Heart right ventricle (tissue), 16 donors: Measurements from ENCODE around the gene RTF2. TPM values are rescaled to one million over a fixed set of nuclear protein-coding genes. Genes with fewer than 3 reads are reported as not detected.

ENCODE experiments used
- ATAC-seq, 8 donors: fragments of 200-7000 bp; cut with Tn5 transposase; one replicate each; pipeline ENCODE4 v1.9.1; 2020; ENCODE audit warnings: mild to moderate bottlenecking in 8 of 8, moderate library complexity in 8 of 8, moderate number of reproducible peaks in 1 of 8
- DNase-seq, 2 donors: peaks; one replicate each; pipeline ENCODE4 v3.0.0-alpha.2; 2020
- H3K27ac ChIP-seq, 10 donors: fragments of 200-600 bp; sonication (generic) in 2 of 10; one replicate each; pipeline versions ENCODE4 v1.5.0 to v1.8.0; 2020 to 2022; ENCODE audit warnings: mild to moderate bottlenecking in 3 of 10
- H3K27me3 ChIP-seq, 7 donors: fragments of 200-600 bp; one replicate each; pipeline ENCODE4 v1.8.0; 2021 to 2022; ENCODE audit warnings: mild to moderate bottlenecking in 2 of 7
- H3K36me3 ChIP-seq, 9 donors: fragments of 200-600 bp; sonication (generic) in 1 of 9; one replicate each; pipeline versions ENCODE4 v1.5.0 to v1.8.0; 2020 to 2022; ENCODE audit warnings: mild to moderate bottlenecking in 2 of 9
- H3K4me1 ChIP-seq, 9 donors: fragments of 200-600 bp; sonication (generic) in 1 of 9; one replicate each; pipeline versions ENCODE4 v1.5.0 to v1.8.0; 2020 to 2022; ENCODE audit warnings: mild to moderate bottlenecking in 4 of 9
- H3K4me3 ChIP-seq, 10 donors: fragments of 200-600 bp; sonication (generic) in 2 of 10; one replicate each; pipeline versions ENCODE4 v1.5.0 to v1.8.0; 2020 to 2022; ENCODE audit warnings: mild to moderate bottlenecking in 7 of 10, moderate library complexity in 2 of 10
- H3K9me3 ChIP-seq, 11 donors: fragments of 200-600 bp in 10 of 11; sonication (generic) in 2 of 11; one replicate each; pipeline versions ENCODE4 v1.5.0 to v1.8.0; 2013 to 2022; ENCODE audit warnings: mild to moderate bottlenecking in 2 of 11, control low read depth in 1 of 11, moderate library complexity in 1 of 11
- WGBS, 2 donors: extraction: QIAGEN DNeasy Blood & Tissue Kit; methylation state at CpG; one replicate each; pipeline ENCODE4 v1.1.7; 2013; ENCODE audit warnings: inconsistent platforms in 1 of 2; 5-methylcytosine and 5-hydroxymethylcytosine counted together
- intact Hi-C, 10 donors: fragments of 100-400 bp; cut with DNase I; formaldehyde crosslinking; loops; one replicate each; pipeline versions ENCODE4 v1.11.1 to v1.14.2; 2022
- polyA plus RNA-seq, 2 donors: library from polyadenylated mRNA; stranded (reverse); fragments of 200-250 nt; gene quantifications; one replicate each; pipeline ENCODE4 v1.2.3, GENCODE V29; 2013
- total RNA-seq, 10 donors: library from RNA; stranded (reverse); fragmentation: NEBNext Ultra II Directional in 3 of 10; extraction: Animal tissue kit (Norgen Biotek cat#: 25700) in 3 of 10; gene quantifications; one replicate each; pipeline versions ENCODE4 v1.2.1 to v1.2.4, GENCODE V29; 2021 to 2023
- TF ChIP-seq, protein P1 (sequence below), 9 donors: fragments of 200-600 bp; sonication (generic) in 2 of 9; IDR thresholded peaks; one replicate each; pipeline versions ENCODE4 v1.5.0 to v1.8.0; 2021 to 2022; ENCODE audit warnings: antibody characterized with exemption in 9 of 9, mild to moderate bottlenecking in 5 of 9, moderate library complexity in 1 of 9
- donor health status: Arrhythmogenic right ventricular cardiomyopathy.
- donor health status: ischemic (EF 13 %, LVEDD 7.1; RV severe dilation, severe dysfunction).
- donor health status: healthy with polysubstance abuse.
- donor health status: DM: no; HTN: yes; CAD: no.
- donor health status: DM: no; HTN: no; CAD: no.
- donor health status: ischemic (EF 25% LVEDD 6.9; RV normal size, moderate dysfunction).
- donor health status: ischemic (EF 25% LVEDD 5.7; RV mildly dilated, moderate dysfunction).
- donor health status: healthy.
- donor health status: DM: yes; HTN: yes; CAD: no.
- donor health status: Ischemic cardiomyopathy.
- donor health status: ischemic (EF 35%, LVEDD 5.7; RV mildly dilated, moderate dysfunction).
- donor health status: nonischemic (EF 11% LVEDD 7.7; RV severe dilation, severe dysfunction).
- donor health status: DM: yes; HTN: yes; CAD: no.
- donor health status: PGD.
- donor health status: ischemic (EF 29% LVEDD 5.4; RV normal size, mild dysfunction).
- donor health status: nonischemic (EF 23%, LVEDD 6.1; RV moderate dilation, normal function).

The RTF2 gene
- total and polyA plus RNA-seq, 12 donors: 29.1 to 113 (median 88.6) TPM

DNA sequence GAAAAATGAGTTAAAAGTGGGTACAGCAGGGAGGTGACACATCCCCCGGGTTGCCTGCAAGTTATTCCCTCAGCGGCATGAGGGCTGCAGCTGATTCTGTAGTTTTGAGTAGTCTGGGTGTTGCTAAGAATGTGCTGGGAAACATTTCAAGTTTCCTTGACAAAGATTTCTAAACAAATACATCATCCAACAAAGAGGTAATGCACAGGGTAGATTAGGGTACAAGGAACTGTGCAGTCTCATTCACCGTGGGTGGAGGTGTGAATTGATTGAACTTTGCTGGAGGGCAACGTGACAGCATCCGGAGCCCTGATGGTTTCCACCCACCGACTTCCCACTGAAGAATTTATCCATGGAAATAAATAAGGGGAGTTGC, 34.6 kb upstream of the RTF2 start:
- intact Hi-C loops: no loop called here
- peaks cover 0 to 11% (median 3%) of the 10 kb centered on the region in 7 donors for H3K27me3 ChIP-seq
- peaks cover 0 to 13% (median 0%) of the 10 kb centered on the region in 9 donors for H3K36me3 ChIP-seq
- no peaks in the 10 kb centered on the region for H3K9me3 ChIP-seq
- peaks cover 0 to 29% (median 7%) of the 10 kb centered on the region in 9 donors for H3K4me1 ChIP-seq
- WGBS, 2 donors: 42 to 47% methylated on average over 6 of the region's 6 CpGs
- no peak for DNase-seq
- no peak overlapping the region for H3K4me3 ChIP-seq
- peak in 6 of 8 donors; percentile 39 to 81 (median 65) for ATAC-seq
- H3K27ac ChIP-seq: peak overlapping the region in 1 of 10 donors; percentile 9
- TF ChIP-seq, protein P1, sequence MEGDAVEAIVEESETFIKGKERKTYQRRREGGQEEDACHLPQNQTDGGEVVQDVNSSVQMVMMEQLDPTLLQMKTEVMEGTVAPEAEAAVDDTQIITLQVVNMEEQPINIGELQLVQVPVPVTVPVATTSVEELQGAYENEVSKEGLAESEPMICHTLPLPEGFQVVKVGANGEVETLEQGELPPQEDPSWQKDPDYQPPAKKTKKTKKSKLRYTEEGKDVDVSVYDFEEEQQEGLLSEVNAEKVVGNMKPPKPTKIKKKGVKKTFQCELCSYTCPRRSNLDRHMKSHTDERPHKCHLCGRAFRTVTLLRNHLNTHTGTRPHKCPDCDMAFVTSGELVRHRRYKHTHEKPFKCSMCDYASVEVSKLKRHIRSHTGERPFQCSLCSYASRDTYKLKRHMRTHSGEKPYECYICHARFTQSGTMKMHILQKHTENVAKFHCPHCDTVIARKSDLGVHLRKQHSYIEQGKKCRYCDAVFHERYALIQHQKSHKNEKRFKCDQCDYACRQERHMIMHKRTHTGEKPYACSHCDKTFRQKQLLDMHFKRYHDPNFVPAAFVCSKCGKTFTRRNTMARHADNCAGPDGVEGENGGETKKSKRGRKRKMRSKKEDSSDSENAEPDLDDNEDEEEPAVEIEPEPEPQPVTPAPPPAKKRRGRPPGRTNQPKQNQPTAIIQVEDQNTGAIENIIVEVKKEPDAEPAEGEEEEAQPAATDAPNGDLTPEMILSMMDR (IDR thresholded peaks at IDR 0.05): no peak

DNA sequence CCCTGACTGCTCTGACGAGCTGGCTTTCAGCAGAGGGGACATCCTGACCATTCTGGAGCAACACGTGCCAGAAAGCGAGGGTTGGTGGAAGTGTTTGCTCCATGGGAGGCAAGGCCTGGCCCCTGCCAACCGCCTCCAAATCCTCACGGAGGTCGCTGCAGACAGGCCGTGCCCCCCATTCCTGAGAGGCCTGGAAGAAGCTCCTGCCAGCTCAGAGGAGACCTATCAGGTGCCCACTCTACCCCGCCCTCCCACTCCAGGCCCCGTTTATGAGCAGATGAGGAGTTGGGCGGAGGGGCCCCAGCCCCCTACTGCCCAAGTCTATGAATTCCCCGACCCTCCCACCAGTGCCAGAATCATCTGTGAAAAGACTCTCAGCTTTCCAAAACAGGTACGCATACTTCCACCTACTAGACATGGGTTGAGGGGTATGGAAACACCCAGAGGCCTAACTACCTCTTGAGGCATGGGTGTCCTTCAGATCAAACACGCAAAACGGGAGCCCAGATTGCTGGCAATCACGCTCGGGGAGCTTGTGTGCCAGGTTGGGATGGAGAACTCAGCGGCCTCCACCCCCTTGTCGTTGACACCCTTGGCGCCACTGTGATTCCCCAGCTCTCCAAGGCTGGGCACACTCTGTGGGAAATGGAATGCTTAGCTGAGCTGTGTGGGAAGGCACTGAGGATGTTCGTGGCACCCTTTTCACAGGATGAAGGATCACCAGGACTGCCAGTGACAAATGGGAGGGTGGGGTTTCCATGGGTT, 31.0 kb upstream of the RTF2 start:
- TF ChIP-seq, protein P1 (IDR thresholded peaks at IDR 0.05): no peak
- DNase-seq (no peak), ATAC-seq (no peak)
- Histone ChIP-seq H3K36me3 (peaks cover 0 to 13% (median 0%) of the 10 kb centered on the region in 9 donors), H3K4me3 (no peak overlapping the region), H3K4me1 (peaks cover 0 to 44% (median 9%) of the 10 kb centered on the region in 9 donors), H3K27ac (no peak overlapping the region), H3K27me3 (peaks cover 0 to 5% (median 0%) of the 10 kb centered on the region in 7 donors), H3K9me3 (no peaks in the 10 kb centered on the region)
- WGBS, 2 donors: 91 to 96% methylated on average over 20 of the region's 20 CpGs
- intact Hi-C loops: no loop called here

DNA sequence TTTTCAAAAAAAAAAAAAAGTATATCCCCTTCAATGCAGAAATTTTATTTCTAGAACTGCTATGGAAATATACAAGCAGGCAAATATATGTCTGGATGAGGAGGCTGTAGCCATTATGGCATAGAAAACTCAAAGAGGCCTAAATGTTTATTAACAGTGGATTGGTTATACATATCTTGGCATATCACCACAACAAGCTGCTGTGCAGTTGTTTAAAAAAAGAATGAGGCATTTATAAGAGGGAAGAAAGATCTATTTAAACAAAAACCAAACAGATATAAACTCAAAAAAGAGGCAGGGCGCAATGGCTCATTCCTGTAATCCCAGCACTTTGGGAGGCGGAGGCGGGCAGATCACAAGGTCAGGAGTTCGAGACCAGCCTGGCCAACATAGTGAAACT, 30.1 kb upstream of the RTF2 start:
- ATAC-seq: no peak
- Histone ChIP-seq H3K27ac (no peak overlapping the region), H3K9me3 (no peaks in the 10 kb centered on the region), H3K4me3 (no peak overlapping the region), H3K27me3 (peaks cover 0 to under 1% (median 0%) of the 10 kb centered on the region in 7 donors), H3K36me3 (peaks cover 0 to 13% (median 0%) of the 10 kb centered on the region in 9 donors), H3K4me1 (peaks cover 0 to 52% (median 9%) of the 10 kb centered on the region in 9 donors)
- DNase-seq: no peak
- intact Hi-C loops: no loop called here
- 97 to 99% methylated on average over 4 of the region's 4 CpGs for WGBS, 2 donors
- TF ChIP-seq, protein P1 (IDR thresholded peaks at IDR 0.05): no peak

DNA sequence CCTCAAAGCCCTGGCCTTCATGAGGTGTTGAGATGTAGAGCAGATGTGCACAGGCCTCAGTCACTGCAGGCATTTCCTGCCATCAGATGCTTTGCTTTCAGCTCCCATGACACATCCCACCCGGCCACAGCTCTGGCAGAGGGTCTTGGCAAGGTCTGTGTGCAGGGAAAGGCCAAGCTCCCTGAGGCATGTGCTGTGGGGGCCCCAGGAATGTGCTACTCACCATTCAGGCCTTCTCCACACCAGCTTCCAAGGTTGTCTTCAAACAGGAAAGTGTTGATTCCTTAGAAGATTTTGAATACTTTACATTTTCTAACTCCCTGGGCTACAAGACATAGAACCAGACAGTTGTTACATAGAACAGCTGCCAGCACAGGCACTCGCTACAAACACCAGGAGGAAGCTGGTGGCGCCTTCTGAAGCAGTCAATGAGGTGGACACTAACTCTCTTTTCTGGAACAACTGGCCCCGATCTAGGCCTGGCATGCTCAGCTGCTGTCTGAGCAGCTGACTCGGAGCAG, 28.6 kb upstream of the RTF2 start:
- TF ChIP-seq, protein P1 (IDR thresholded peaks at IDR 0.05): no peak
- H3K27me3 ChIP-seq: no peaks in the 10 kb centered on the region
- peaks cover 0 to 55% (median 4%) of the 10 kb centered on the region in 9 donors for H3K4me1 ChIP-seq
- intact Hi-C loops: no loop called here
- ATAC-seq (peak; percentile 77 to 95 (median 88)), DNase-seq (peak; percentile 57 to 63)
- H3K36me3 ChIP-seq: peaks cover 0 to 13% (median 0%) of the 10 kb centered on the region in 9 donors
- H3K27ac ChIP-seq: peak overlapping the region in 5 of 10 donors; percentile 1 to 56 (median 19)
- 41 to 43% methylated on average over 5 of the region's 5 CpGs for WGBS, 2 donors
- H3K9me3 ChIP-seq: no peaks in the 10 kb centered on the region
- H3K4me3 ChIP-seq: no peak overlapping the region
